ENCODE results near the gene HOXA10.

Gene HOXA10

GRCh38 chr7:27129729-27130539 is 44.2 kb downstream of the HOXA10 start:
- peak; percentile 57 for DNase-seq (ENCODE audit: low spot score)

- no peak for DNase-seq (ENCODE audit: low spot score)
These were observed 45.1 kb downstream of the HOXA10 start for GRCh38 chr7:27128776-27129728.

- DNase-seq (ENCODE audit: low spot score): no peak
These were observed 46.1 kb downstream of the HOXA10 start for GRCh38 chr7:27128034-27128433.

- DNase-seq (ENCODE audit: low spot score): no peak
These were observed 47.4 kb downstream of the HOXA10 start for GRCh38 chr7:27126596-27127327.

- DNase-seq (ENCODE audit: low spot score): no peak
These were observed 48.1 kb downstream of the HOXA10 start for GRCh38 chr7:27125986-27126394.

GRCh38 chr7:27124902-27125689 is 49.0 kb downstream of the HOXA10 start:
- no peak for DNase-seq (ENCODE audit: low spot score)

GRCh38 chr7:27124096-27124901 is 49.8 kb downstream of the HOXA10 start:
- no peak for DNase-seq (ENCODE audit: low spot score)

- no peak for DNase-seq (ENCODE audit: low spot score)
These were observed 50.6 kb downstream of the HOXA10 start for GRCh38 chr7:27123477-27124053.

GRCh38 chr7:27123007-27123476 is 51.1 kb downstream of the HOXA10 start:
- DNase-seq (ENCODE audit: low spot score): no peak

GRCh38 chr7:27122077-27122910 is 51.8 kb downstream of the HOXA10 start:
- DNase-seq (ENCODE audit: low spot score): no peak

- DNase-seq (ENCODE audit: low spot score): no peak
These were observed 52.4 kb downstream of the HOXA10 start for GRCh38 chr7:27121684-27122076.
